Measurements from ENCODE around the gene DPF1. TPM values are rescaled to one million over a fixed set of nuclear protein-coding genes. Genes with fewer than 3 reads are reported as not detected.

The DPF1 gene
- polyA plus RNA-seq, 1 donor (not counting 4 experiments of a cell fraction or from before 2014, with no cell fraction given): 1.5 TPM

GRCh38 chr19:38213469-38213868 lies 10.6 kb downstream of the DPF1 start:
- H3K36me3 ChIP-seq (ENCODE audit: control insufficient read depth in 2 of 2, extremely low read depth in 1 of 2, insufficient read depth in 2 of 2, low read length in 2 of 2): no peaks in the 10 kb centered on the region
- TF ChIP-seq EZH2 (IDR thresholded peaks at IDR 0.05; ENCODE audit: low read length) (no peak), CTCF (optimal IDR thresholded peaks at IDR 0.05 in 1 of 3, IDR thresholded peaks at IDR 0.05 in 1 of 3, conservative IDR thresholded peaks at IDR 0.05 in 1 of 3; ENCODE audit: extremely low read depth in 1 of 3, insufficient read depth in 2 of 3, low read length in 3 of 3) (no peak)
- peaks cover 14% of the 10 kb centered on the region for H3K4me1 ChIP-seq (ENCODE audit: control insufficient read depth, extremely low read depth, insufficient read depth, low read length)
- H3K9me3 ChIP-seq (ENCODE audit: control insufficient read depth, low read depth, low read length): no peaks in the 10 kb centered on the region
- no peak overlapping the region for H3K4me3 ChIP-seq (ENCODE audit: control insufficient read depth in 2 of 3, extremely low read depth in 1 of 3, insufficient read depth in 2 of 3, low read depth in 1 of 3, low read length in 3 of 3)
- no peaks in the 10 kb centered on the region for H4K20me1 ChIP-seq (ENCODE audit: control insufficient read depth, extremely low read depth, insufficient read depth, low read length)
- FAIRE-seq (no peak), DNase-seq (ENCODE audit: low read depth, low spot score) (no peak)
- H3K4me2 ChIP-seq (ENCODE audit: control insufficient read depth, extremely low read depth, insufficient read depth, low read depth, low read length): no peak overlapping the region
- peaks cover 2% of the 10 kb centered on the region for H3K9me1 ChIP-seq (ENCODE audit: control insufficient read depth, extremely low read depth, insufficient read depth, low read length)
- dilution Hi-C loops (cut with MboI; ENCODE audit: extremely low pct_ligation_motif_present, low sequenced_read_pairs): no loop called here
- H3K27me3 ChIP-seq (ENCODE audit: control insufficient read depth, extremely low read depth, insufficient read depth, low read length): peaks cover 7% of the 10 kb centered on the region
- H3K27ac ChIP-seq (ENCODE audit: control insufficient read depth, insufficient read depth, low read length): no peak overlapping the region
- H3K9ac ChIP-seq (ENCODE audit: control insufficient read depth, extremely low read depth, insufficient read depth, low read length): no peak overlapping the region
- no peaks in the 10 kb centered on the region for H3K79me2 ChIP-seq (ENCODE audit: control insufficient read depth, insufficient read depth, low read length)
- H2AFZ ChIP-seq (ENCODE audit: control insufficient read depth, low read length): no peak overlapping the region

GRCh38 chr19:38211766-38212165 lies 12.3 kb downstream of the DPF1 start:
- DNase-seq (ENCODE audit: low read depth, low spot score): no peak
- Histone ChIP-seq H3K4me3 (ENCODE audit: control insufficient read depth in 2 of 3, extremely low read depth in 1 of 3, insufficient read depth in 2 of 3, low read depth in 1 of 3, low read length in 3 of 3) (no peak overlapping the region), H2AFZ (ENCODE audit: control insufficient read depth, low read length) (no peak overlapping the region), H3K27ac (ENCODE audit: control insufficient read depth, insufficient read depth, low read length) (no peak overlapping the region), H3K79me2 (ENCODE audit: control insufficient read depth, insufficient read depth, low read length) (no peaks in the 10 kb centered on the region), H3K4me1 (ENCODE audit: control insufficient read depth, extremely low read depth, insufficient read depth, low read length) (peaks cover 14% of the 10 kb centered on the region), H3K4me2 (ENCODE audit: control insufficient read depth, extremely low read depth, insufficient read depth, low read depth, low read length) (no peak overlapping the region), H3K9ac (ENCODE audit: control insufficient read depth, extremely low read depth, insufficient read depth, low read length) (no peak overlapping the region), H3K36me3 (ENCODE audit: control insufficient read depth in 2 of 2, extremely low read depth in 1 of 2, insufficient read depth in 2 of 2, low read length in 2 of 2) (peaks cover 0 to 3% of the 10 kb centered on the region in 2 experiments), H4K20me1 (ENCODE audit: control insufficient read depth, extremely low read depth, insufficient read depth, low read length) (no peaks in the 10 kb centered on the region), H3K9me3 (ENCODE audit: control insufficient read depth, low read depth, low read length) (no peaks in the 10 kb centered on the region), H3K9me1 (ENCODE audit: control insufficient read depth, extremely low read depth, insufficient read depth, low read length) (peaks cover 2% of the 10 kb centered on the region), H3K27me3 (ENCODE audit: control insufficient read depth, extremely low read depth, insufficient read depth, low read length) (peaks cover 7% of the 10 kb centered on the region)
- no peak for FAIRE-seq
- dilution Hi-C loops (cut with MboI; ENCODE audit: extremely low pct_ligation_motif_present, low sequenced_read_pairs): no loop called here
- TF ChIP-seq CTCF (optimal IDR thresholded peaks at IDR 0.05 in 1 of 3, IDR thresholded peaks at IDR 0.05 in 1 of 3, conservative IDR thresholded peaks at IDR 0.05 in 1 of 3; ENCODE audit: extremely low read depth in 1 of 3, insufficient read depth in 2 of 3, low read length in 3 of 3) (no peak), EZH2 (IDR thresholded peaks at IDR 0.05; ENCODE audit: low read length) (no peak)
